Keratinocyte (primary cell): Measurements from ENCODE around the gene PIGS.

ENCODE experiments used
- EZH2 ChIP-seq: IDR thresholded peaks from one replicate; pipeline ENCODE4 v1.6.1; 2012; ENCODE audit warnings: inconsistent platforms, mild to moderate bottlenecking, low read length, moderate library complexity
- TF ChIP-seq, protein P1 (sequence below), 3 experiments: IDR thresholded peaks in 1 of 3; conservative IDR thresholded peaks in 1 of 3; optimal IDR thresholded peaks in 1 of 3; 2 replicates in 2 of 3; 3 replicates in 1 of 3; pipeline versions ENCODE3 to v1.5.1; 2011; ENCODE audit warnings: low read length in 3 of 3, mild to moderate bottlenecking in 3 of 3, moderate library complexity in 2 of 3, control low read depth in 1 of 3, inconsistent platforms in 1 of 3; ENCODE audit not compliant: insufficient read depth in 2 of 3; ENCODE audit errors: extremely low read depth in 1 of 3

DNA sequence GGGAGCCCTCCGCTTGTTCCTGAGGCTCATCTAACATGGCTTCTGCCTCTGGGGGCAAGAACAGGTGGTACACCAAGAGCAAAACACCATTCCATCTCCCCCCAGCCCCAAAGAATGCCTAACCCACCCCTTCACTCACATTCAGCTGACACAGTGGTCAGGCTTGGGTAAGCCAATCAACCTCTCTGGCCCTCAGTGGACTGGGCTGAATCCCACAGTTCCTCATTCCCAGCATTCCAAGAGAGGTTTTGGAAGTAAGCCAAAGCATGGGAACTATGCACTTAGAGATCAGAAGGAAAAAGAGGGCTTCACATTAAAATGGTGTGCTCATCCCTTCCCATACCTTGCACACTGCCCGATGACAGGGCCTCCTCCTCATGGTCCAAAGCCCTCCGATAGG lies 7.8 kb downstream of the PIGS start:
- TF ChIP-seq, protein P1, sequence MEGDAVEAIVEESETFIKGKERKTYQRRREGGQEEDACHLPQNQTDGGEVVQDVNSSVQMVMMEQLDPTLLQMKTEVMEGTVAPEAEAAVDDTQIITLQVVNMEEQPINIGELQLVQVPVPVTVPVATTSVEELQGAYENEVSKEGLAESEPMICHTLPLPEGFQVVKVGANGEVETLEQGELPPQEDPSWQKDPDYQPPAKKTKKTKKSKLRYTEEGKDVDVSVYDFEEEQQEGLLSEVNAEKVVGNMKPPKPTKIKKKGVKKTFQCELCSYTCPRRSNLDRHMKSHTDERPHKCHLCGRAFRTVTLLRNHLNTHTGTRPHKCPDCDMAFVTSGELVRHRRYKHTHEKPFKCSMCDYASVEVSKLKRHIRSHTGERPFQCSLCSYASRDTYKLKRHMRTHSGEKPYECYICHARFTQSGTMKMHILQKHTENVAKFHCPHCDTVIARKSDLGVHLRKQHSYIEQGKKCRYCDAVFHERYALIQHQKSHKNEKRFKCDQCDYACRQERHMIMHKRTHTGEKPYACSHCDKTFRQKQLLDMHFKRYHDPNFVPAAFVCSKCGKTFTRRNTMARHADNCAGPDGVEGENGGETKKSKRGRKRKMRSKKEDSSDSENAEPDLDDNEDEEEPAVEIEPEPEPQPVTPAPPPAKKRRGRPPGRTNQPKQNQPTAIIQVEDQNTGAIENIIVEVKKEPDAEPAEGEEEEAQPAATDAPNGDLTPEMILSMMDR (optimal IDR thresholded peaks at IDR 0.05 in 1 of 3, IDR thresholded peaks at IDR 0.05 in 1 of 3, conservative IDR thresholded peaks at IDR 0.05 in 1 of 3; ENCODE audit: extremely low read depth in 1 of 3, insufficient read depth in 2 of 3, low read length in 3 of 3), result no peak
- no peak for TF ChIP-seq EZH2
